Activated T-cell treated with anti-CD3 and anti-CD28 coated beads for 4 hours (primary cell): ENCODE measurements around the gene SLC38A9.
"Not testable (repeated sequence)": the region's sequence is repeated elsewhere in the genome, so short reads cannot be mapped to it uniquely, and the experiment has no call there.

Source experiments
- DNase-seq: peaks from one replicate; pipeline ENCODE4 v3.0.0-alpha.2; 2020

SLC38A9 gene

GRCh38 chr5:55608595-55609349 lies 103.4 kb downstream of the SLC38A9 start:
- DNase-seq, result no peak

GRCh38 chr5:55607309-55607708 lies 104.8 kb downstream of the SLC38A9 start:
- not testable (repeated sequence) for DNase-seq

GRCh38 chr5:55604611-55605067 lies 107.5 kb downstream of the SLC38A9 start:
- no peak for DNase-seq

- no peak for DNase-seq
These were observed 108.2 kb downstream of the SLC38A9 start for GRCh38 chr5:55603922-55604321.

- DNase-seq, result no peak
These were observed 110.5 kb downstream of the SLC38A9 start for GRCh38 chr5:55601628-55602027.

GRCh38 chr5:55601204-55601618 lies 110.9 kb downstream of the SLC38A9 start:
- DNase-seq, result no peak

GRCh38 chr5:55600497-55601203 lies 111.5 kb downstream of the SLC38A9 start:
- no peak for DNase-seq

- DNase-seq, result no peak
These were observed 112.0 kb downstream of the SLC38A9 start for GRCh38 chr5:55600086-55600485.

GRCh38 chr5:55599148-55600050 lies 112.7 kb downstream of the SLC38A9 start:
- DNase-seq, result no peak

- DNase-seq, result no peak
These were observed 114.8 kb downstream of the SLC38A9 start for GRCh38 chr5:55597014-55597981.

GRCh38 chr5:55594671-55595070 lies 117.5 kb downstream of the SLC38A9 start:
- DNase-seq, result no peak

GRCh38 chr5:55593115-55593472 lies 119.0 kb downstream of the SLC38A9 start:
- no peak for DNase-seq

GRCh38 chr5:55592388-55593114 lies 119.6 kb downstream of the SLC38A9 start:
- no peak for DNase-seq

GRCh38 chr5:55591686-55592085 lies 120.4 kb downstream of the SLC38A9 start:
- DNase-seq, result no peak

GRCh38 chr5:55585206-55585610 lies 126.9 kb downstream of the SLC38A9 start:
- no peak for DNase-seq

GRCh38 chr5:55584398-55585205 lies 127.5 kb downstream of the SLC38A9 start:
- no peak for DNase-seq

GRCh38 chr5:55583578-55583977 lies 128.5 kb downstream of the SLC38A9 start:
- no peak for DNase-seq

GRCh38 chr5:55582256-55582655 lies 129.9 kb downstream of the SLC38A9 start:
- DNase-seq, result no peak

GRCh38 chr5:55580042-55580441 lies 132.1 kb downstream of the SLC38A9 start:
- no peak for DNase-seq

- no peak for DNase-seq
These were observed 133.4 kb downstream of the SLC38A9 start for GRCh38 chr5:55578771-55579170.
